NCI-H187 treated with DMSO at 0.1 percent for 48 hours (cell line): ENCODE data around the gene NFKBIZ.
"Not testable (repeated sequence)": the region's sequence is repeated elsewhere in the genome, so short reads cannot be mapped to it uniquely, and the experiment has no call there.

ENCODE experiments used
- DNase-seq: peaks from one replicate; lab custom pipeline; 2025; lab: John Stamatoyannopoulos, UW

The NFKBIZ gene

GRCh38 chr3:101876142-101876541 is 26.8 kb downstream of the NFKBIZ start:
- no peak for DNase-seq

- no peak for DNase-seq
Observed at GRCh38 chr3:101878589-101878988, 29.3 kb downstream of the NFKBIZ start.

- no peak for DNase-seq
Observed at GRCh38 chr3:101879102-101879501, 29.8 kb downstream of the NFKBIZ start.

DNA sequence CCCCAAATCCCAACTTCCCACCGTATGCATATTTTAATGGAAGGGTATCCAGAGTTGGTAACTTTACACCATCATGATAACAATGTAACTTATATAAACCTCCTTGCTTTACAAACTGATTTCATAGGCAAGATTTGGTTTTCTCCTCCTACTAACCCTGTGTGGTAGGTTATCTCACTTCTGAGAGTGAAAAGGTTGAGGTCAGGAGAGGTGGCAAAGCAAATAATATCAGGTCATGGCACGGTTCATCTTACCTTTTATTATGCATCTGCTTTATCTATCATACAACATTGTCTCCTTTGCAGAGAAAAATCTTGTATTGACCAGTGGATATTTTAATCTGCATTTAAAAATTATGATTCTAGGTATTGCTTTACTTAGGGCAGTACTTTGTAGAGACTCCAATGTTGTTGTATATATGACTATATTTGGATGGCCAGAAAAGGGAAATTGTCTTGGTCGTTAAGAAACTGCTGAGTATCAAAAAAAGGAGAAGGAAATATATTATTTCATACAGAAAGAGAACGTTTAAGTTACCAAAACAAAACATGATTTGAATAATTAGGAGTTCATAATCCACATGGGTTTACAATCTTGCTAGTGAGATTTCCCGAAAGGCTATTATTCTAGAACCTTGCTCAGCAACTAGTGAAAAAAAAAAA is 30.4 kb downstream of the NFKBIZ start:
- no peak for DNase-seq

DNA sequence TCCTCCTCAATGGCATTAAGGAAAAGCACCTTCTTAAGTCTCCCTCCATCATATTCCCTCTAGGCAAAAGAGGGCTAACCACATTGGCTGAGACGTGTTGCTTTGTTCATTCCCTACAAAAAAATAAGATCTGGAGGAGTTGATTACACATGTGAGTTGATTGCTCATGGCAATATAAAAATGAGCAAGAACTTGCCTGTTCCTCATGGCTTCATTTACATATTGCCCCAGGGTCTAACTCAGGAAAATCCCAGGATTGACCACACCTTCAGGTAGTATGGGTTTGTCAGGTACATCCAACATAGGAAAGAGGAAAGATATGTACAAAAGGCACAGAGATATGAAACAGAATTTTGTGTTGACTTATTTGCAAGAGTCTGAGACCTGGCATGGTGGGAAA is 35.5 kb downstream of the NFKBIZ start:
- DNase-seq: no peak

- not testable (repeated sequence) for DNase-seq
Observed at GRCh38 chr3:101885584-101885983, 36.3 kb downstream of the NFKBIZ start.

- DNase-seq: no peak
Observed at GRCh38 chr3:101886626-101887025, 37.3 kb downstream of the NFKBIZ start.

- DNase-seq: no peak
Observed at GRCh38 chr3:101888653-101889052, 39.3 kb downstream of the NFKBIZ start.

DNA sequence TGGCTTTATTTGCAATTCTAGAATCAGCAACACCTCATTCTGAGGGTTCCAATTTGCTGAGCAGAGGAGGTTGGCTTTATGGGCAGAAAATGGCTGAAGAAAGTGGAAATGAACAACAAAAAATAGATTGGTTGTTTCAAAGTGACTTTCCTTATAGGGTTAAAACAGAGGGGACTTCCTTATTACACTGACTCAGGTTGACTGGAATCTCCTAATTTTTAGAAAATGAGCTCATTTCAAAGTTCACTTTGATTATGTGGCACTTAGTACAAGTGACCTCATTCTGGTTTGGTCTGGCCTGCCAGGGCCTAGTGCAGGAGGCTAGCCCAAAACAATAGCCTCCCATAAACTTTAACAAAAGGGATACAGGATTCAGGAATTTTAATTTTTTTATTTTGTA is 41.4 kb downstream of the NFKBIZ start:
- no peak for DNase-seq

GRCh38 chr3:101892648-101893047 is 43.3 kb downstream of the NFKBIZ start:
- DNase-seq: no peak

DNA sequence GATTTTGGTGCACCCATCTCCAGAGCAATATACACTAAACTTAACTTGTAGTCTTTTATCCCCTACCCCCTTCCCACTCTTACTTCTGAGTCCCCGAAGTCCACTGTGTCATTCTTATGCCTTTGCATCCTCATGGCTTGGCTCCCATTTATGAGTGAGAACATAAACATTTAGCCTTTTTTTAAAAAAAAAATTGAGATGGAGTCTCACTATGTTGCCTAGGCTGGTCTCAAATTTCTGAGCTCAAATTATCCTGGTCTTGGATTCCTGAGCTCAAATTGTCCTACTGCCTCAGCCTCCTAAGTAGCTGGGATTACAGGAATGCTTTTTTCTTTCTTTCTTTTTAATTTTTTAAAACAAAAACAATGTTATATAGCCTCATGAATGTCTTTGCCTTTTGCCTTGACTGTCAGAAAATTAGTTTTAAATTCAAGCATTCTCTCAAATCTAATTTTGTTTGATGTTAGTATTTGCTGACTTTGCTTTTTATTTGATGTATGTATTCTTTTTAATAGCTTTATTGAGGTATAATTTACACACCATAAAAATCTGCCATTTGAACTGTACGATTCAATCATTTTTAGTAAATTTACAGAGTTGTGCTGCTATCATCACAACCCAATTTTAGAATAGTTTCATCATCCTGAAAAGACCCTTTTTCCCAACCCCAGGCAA is 46.9 kb downstream of the NFKBIZ start:
- DNase-seq: no peak

DNA sequence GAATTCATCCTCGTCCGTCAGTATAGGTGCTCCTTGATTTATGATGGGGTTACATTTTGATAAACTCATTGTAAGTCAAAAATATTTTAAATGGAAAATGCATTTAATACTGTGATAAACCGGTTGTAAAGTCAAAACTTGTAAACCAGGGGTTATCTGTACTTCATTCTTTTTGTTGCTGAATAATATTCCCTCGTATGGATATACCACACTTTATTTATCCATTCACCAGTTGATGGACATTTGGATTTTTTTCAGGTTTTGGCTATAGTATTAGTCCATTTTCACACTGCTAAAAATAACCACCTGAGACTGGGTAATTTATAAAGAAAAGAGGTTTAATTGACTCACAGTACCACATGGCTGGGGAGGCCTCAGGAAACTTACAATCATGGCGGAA is 47.7 kb downstream of the NFKBIZ start:
- no peak for DNase-seq

GRCh38 chr3:101898039-101898438 is 48.7 kb downstream of the NFKBIZ start:
- no peak for DNase-seq

- DNase-seq: no peak
Observed at GRCh38 chr3:101898752-101899169, 49.4 kb downstream of the NFKBIZ start.

- DNase-seq: no peak
Observed at GRCh38 chr3:101900316-101900715, 51.0 kb downstream of the NFKBIZ start.

DNA sequence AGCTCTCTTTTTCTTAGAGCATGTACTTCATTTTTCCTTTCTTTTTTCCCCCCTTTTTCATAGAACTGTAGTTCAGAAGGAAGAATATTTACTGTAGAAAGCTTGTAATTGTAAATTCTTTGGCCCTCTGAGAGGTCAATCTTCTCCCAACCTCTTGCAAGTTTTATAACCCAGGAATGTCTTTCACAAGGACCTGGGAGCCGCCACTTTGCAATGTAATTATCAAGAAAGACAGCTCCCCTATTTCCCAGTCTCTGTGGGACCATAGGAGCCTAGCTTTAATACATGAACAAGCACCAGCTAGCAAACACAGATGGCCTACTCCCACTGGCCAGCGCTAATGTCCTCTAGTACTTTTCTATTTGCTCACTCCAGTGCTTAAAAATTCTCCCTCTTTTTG is 51.4 kb downstream of the NFKBIZ start:
- no peak for DNase-seq

DNA sequence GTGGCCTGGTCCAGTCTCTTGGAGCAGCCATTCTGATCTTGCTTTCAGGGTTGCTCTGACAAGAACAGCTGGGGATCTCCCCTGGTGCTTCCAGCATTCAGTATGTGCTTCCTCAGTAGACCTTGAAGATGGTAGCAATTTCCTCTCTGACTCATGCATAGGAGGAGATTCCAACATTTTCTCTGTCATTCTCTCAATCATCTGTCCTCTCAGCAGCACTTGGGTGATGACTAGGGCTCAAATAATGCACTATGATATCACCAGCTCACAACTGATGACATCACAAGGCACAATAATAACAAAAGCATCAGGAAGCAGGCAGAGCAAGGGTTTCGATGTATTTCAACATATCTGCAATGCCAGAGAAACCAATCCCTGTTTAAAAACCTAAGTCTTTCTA is 52.7 kb downstream of the NFKBIZ start:
- DNase-seq: no peak

- DNase-seq: no peak
Observed at GRCh38 chr3:101903451-101903871, 54.1 kb downstream of the NFKBIZ start.

- DNase-seq: not testable (repeated sequence)
Observed at GRCh38 chr3:101905573-101905972, 56.3 kb downstream of the NFKBIZ start.
